Body of pancreas (tissue), 4 donors: ENCODE data around the gene TMEM256.

ENCODE experiments used
- POLR2A ChIP-seq, 3 donors: fragments of 450-650 bp; IDR thresholded peaks; one replicate each; pipeline ENCODE4 v1.6.1; 2016; ENCODE audit warnings: antibody characterized with exemption in 3 of 3, mild to moderate bottlenecking in 2 of 3
- TF ChIP-seq, protein P1 (sequence below), 7 experiments: fragments of 450-650 bp in 4 of 7; fragments of 200-600 bp in 3 of 7; sonication (generic) in 3 of 7; IDR thresholded peaks; one replicate each; pipeline ENCODE4 v1.5.1; 2016 to 2019; ENCODE audit warnings: antibody characterized with exemption in 7 of 7

DNA sequence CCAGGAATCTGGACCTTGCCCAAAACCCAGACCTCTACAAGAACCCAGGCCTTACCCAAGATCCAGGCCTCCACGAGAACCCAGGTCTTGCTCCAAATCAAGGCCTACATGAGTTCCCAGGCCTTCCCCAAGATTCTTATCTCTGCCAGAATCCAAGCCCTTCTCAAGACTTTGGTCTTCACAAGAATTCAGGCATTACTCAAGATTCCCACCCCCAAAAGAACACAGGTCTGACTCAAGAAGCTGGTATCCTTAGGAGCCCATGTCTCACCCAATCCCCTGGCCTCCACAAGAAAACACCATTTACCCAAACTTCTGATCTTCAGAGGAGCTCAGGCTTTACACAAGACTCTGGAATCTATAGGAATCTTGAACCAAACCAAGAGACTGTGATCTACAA is 27.3 kb upstream of the TMEM256 start:
- TF ChIP-seq, protein P1, sequence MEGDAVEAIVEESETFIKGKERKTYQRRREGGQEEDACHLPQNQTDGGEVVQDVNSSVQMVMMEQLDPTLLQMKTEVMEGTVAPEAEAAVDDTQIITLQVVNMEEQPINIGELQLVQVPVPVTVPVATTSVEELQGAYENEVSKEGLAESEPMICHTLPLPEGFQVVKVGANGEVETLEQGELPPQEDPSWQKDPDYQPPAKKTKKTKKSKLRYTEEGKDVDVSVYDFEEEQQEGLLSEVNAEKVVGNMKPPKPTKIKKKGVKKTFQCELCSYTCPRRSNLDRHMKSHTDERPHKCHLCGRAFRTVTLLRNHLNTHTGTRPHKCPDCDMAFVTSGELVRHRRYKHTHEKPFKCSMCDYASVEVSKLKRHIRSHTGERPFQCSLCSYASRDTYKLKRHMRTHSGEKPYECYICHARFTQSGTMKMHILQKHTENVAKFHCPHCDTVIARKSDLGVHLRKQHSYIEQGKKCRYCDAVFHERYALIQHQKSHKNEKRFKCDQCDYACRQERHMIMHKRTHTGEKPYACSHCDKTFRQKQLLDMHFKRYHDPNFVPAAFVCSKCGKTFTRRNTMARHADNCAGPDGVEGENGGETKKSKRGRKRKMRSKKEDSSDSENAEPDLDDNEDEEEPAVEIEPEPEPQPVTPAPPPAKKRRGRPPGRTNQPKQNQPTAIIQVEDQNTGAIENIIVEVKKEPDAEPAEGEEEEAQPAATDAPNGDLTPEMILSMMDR (IDR thresholded peaks at IDR 0.05) = no peak
- no peak for TF ChIP-seq POLR2A (IDR thresholded peaks at IDR 0.05)
